Stomach smooth muscle (tissue), 2 donors: ENCODE data around the gene TGFBR3.

Experiments
- H3K27ac ChIP-seq: one replicate; pipeline ENCODE4 v1.7.0; 2013; ENCODE audit warnings: mild to moderate bottlenecking, low read length, inconsistent platforms
- H3K27me3 ChIP-seq, 2 donors: one replicate each; pipeline ENCODE4 v1.7.0; 2013; ENCODE audit warnings: low read length in 2 of 2; ENCODE audit not compliant: insufficient read depth in 2 of 2, control insufficient read depth in 1 of 2
- H3K36me3 ChIP-seq, 2 donors: one replicate each; pipeline ENCODE4 v1.7.0; 2013; ENCODE audit warnings: low read length in 2 of 2; ENCODE audit not compliant: control insufficient read depth in 2 of 2, insufficient read depth in 2 of 2
- H3K4me1 ChIP-seq: one replicate; pipeline ENCODE4 v1.7.0; 2013; ENCODE audit warnings: low read length; ENCODE audit not compliant: control insufficient read depth, insufficient read depth
- H3K4me3 ChIP-seq, 2 donors: one replicate each; pipeline ENCODE4 v1.7.0; 2013; ENCODE audit warnings: low read length in 2 of 2
- H3K9ac ChIP-seq, 2 donors: one replicate each; pipeline ENCODE4 v1.7.0; 2013; ENCODE audit warnings: low read length in 2 of 2, mild to moderate bottlenecking in 1 of 2
- H3K9me3 ChIP-seq, 2 donors: one replicate each; pipeline ENCODE4 v1.7.0; 2013; ENCODE audit warnings: low read length in 2 of 2; ENCODE audit not compliant: control insufficient read depth in 2 of 2
- donor health status: healthy.
- donor health status: Pancreatic carcinoma.

Gene TGFBR3

GRCh38 chr1:91744953-91745639 is 140.9 kb downstream of the TGFBR3 start:
- H3K27ac ChIP-seq = peak overlapping the region; percentile 4

GRCh38 chr1:91742848-91743292 is 143.1 kb downstream of the TGFBR3 start:
- H3K27ac ChIP-seq = peak overlapping the region; percentile 76
- no peaks in the 10 kb centered on the region for H3K27me3 ChIP-seq
- no peak overlapping the region for H3K4me3 ChIP-seq
- no peak overlapping the region for H3K9ac ChIP-seq
- peaks cover 0 to 4% of the 10 kb centered on the region in 2 donors for H3K9me3 ChIP-seq
- H3K36me3 ChIP-seq = peaks cover 6 to 12% of the 10 kb centered on the region in 2 donors
- H3K4me1 ChIP-seq = peaks cover 34% of the 10 kb centered on the region

More at GRCh38 chr1:91744953-91745639, 140.9 kb downstream of the TGFBR3 start:
- H3K27me3 ChIP-seq = no peaks in the 10 kb centered on the region
- no peak overlapping the region for H3K9ac ChIP-seq
- peaks cover 0 to 4% of the 10 kb centered on the region in 2 donors for H3K9me3 ChIP-seq
- H3K4me3 ChIP-seq = no peak overlapping the region
- peaks cover 0 to 5% of the 10 kb centered on the region in 2 donors for H3K36me3 ChIP-seq
- H3K4me1 ChIP-seq = peaks cover 49% of the 10 kb centered on the region

- Histone ChIP-seq H3K9ac (no peak overlapping the region), H3K4me1 (peaks cover 42% of the 10 kb centered on the region), H3K27ac (peak overlapping the region; percentile 76), H3K27me3 (no peaks in the 10 kb centered on the region), H3K36me3 (peaks cover 6 to 8% of the 10 kb centered on the region in 2 donors), H3K4me3 (no peak overlapping the region), H3K9me3 (peaks cover 0 to 2% of the 10 kb centered on the region in 2 donors)
These were observed 144.0 kb downstream of the TGFBR3 start for GRCh38 chr1:91741906-91742305.

GRCh38 chr1:91741301-91741700 is 144.7 kb downstream of the TGFBR3 start:
- Histone ChIP-seq H3K9ac (no peak overlapping the region), H3K4me1 (peaks cover 48% of the 10 kb centered on the region), H3K27ac (peak overlapping the region; percentile 76), H3K27me3 (no peaks in the 10 kb centered on the region), H3K9me3 (no peaks in the 10 kb centered on the region), H3K36me3 (peaks cover 6 to 7% of the 10 kb centered on the region in 2 donors), H3K4me3 (no peak overlapping the region)

- Histone ChIP-seq H3K4me3 (no peak overlapping the region), H3K4me1 (peaks cover 44% of the 10 kb centered on the region), H3K9me3 (no peaks in the 10 kb centered on the region), H3K9ac (peak overlapping the region; percentile 52 to 74), H3K27ac (peak overlapping the region; percentile 97), H3K27me3 (no peaks in the 10 kb centered on the region), H3K36me3 (peaks cover 10% of the 10 kb centered on the region in 2 donors)
These were observed 148.3 kb downstream of the TGFBR3 start for GRCh38 chr1:91737650-91738049.

GRCh38 chr1:91736715-91737615 is 149.0 kb downstream of the TGFBR3 start:
- H3K27me3 ChIP-seq = no peaks in the 10 kb centered on the region
- peak overlapping the region; percentile 97 for H3K27ac ChIP-seq
- H3K9me3 ChIP-seq = no peaks in the 10 kb centered on the region
- H3K36me3 ChIP-seq = peaks cover 10% of the 10 kb centered on the region in 2 donors
- H3K4me1 ChIP-seq = peaks cover 44% of the 10 kb centered on the region
- H3K9ac ChIP-seq = peak overlapping the region; percentile 52 to 74
- peak overlapping the region; percentile 10 to 63 for H3K4me3 ChIP-seq

GRCh38 chr1:91736146-91736714 is 149.7 kb downstream of the TGFBR3 start:
- Histone ChIP-seq H3K4me1 (peaks cover 42% of the 10 kb centered on the region), H3K27me3 (no peaks in the 10 kb centered on the region), H3K9ac (peak overlapping the region; percentile 52 to 74), H3K4me3 (peak overlapping the region in 1 of 2 donors; percentile 63), H3K9me3 (no peaks in the 10 kb centered on the region), H3K36me3 (peaks cover 10% of the 10 kb centered on the region in 2 donors), H3K27ac (peak overlapping the region; percentile 97)

- no peak overlapping the region for H3K4me3 ChIP-seq
- H3K27me3 ChIP-seq = no peaks in the 10 kb centered on the region
- H3K9me3 ChIP-seq = no peaks in the 10 kb centered on the region
- peak overlapping the region; percentile 97 for H3K27ac ChIP-seq
- peak overlapping the region in 1 of 2 donors; percentile 52 for H3K9ac ChIP-seq
- peaks cover 49% of the 10 kb centered on the region for H3K4me1 ChIP-seq
- peaks cover 10% of the 10 kb centered on the region in 2 donors for H3K36me3 ChIP-seq
These were observed 150.6 kb downstream of the TGFBR3 start for GRCh38 chr1:91735266-91735845.

- H3K27me3 ChIP-seq = no peaks in the 10 kb centered on the region
- peaks cover 52% of the 10 kb centered on the region for H3K4me1 ChIP-seq
- no peak overlapping the region for H3K9ac ChIP-seq
- peaks cover 11 to 13% of the 10 kb centered on the region in 2 donors for H3K36me3 ChIP-seq
- peak overlapping the region; percentile 97 for H3K27ac ChIP-seq
- H3K9me3 ChIP-seq = no peaks in the 10 kb centered on the region
- no peak overlapping the region for H3K4me3 ChIP-seq
These were observed 151.2 kb downstream of the TGFBR3 start for GRCh38 chr1:91734761-91735160.

- no peak overlapping the region for H3K4me3 ChIP-seq
- no peaks in the 10 kb centered on the region for H3K9me3 ChIP-seq
- no peak overlapping the region for H3K9ac ChIP-seq
- peaks cover 14 to 17% of the 10 kb centered on the region in 2 donors for H3K36me3 ChIP-seq
- no peaks in the 10 kb centered on the region for H3K27me3 ChIP-seq
- peaks cover 52% of the 10 kb centered on the region for H3K4me1 ChIP-seq
- H3K27ac ChIP-seq = peak overlapping the region; percentile 50
These were observed 152.7 kb downstream of the TGFBR3 start for GRCh38 chr1:91733108-91733710.
